HG03342 (cell line): ENCODE measurements around the gene SSH2.
"Not testable (repeated sequence)": the region's sequence is repeated elsewhere in the genome, so short reads cannot be mapped to it uniquely, and the experiment has no call there.

Experiments used
- ATAC-seq: cut with Tn5 transposase; IDR thresholded peaks from one replicate; pipeline ENCODE4 v1.9.1; 2021; ENCODE audit warnings: mild to moderate bottlenecking, moderate library complexity; ENCODE audit not compliant: unreplicated experiment

The SSH2 gene

GRCh38 chr17:29789196-29790170 lies 140.5 kb downstream of the SSH2 start:
- no peak for ATAC-seq

- ATAC-seq = no peak
Observed at GRCh38 chr17:29787995-29788394, 142.0 kb downstream of the SSH2 start.

- ATAC-seq = no peak
Observed at GRCh38 chr17:29782917-29783316, 147.1 kb downstream of the SSH2 start.

GRCh38 chr17:29779812-29780190 lies 150.2 kb downstream of the SSH2 start:
- not testable (repeated sequence) for ATAC-seq

- no peak for ATAC-seq
Observed at GRCh38 chr17:29778956-29779811, 150.8 kb downstream of the SSH2 start.

- ATAC-seq = no peak
Observed at GRCh38 chr17:29777663-29778062, 152.4 kb downstream of the SSH2 start.

- ATAC-seq = no peak
Observed at GRCh38 chr17:29776026-29776425, 154.0 kb downstream of the SSH2 start.

- ATAC-seq = no peak
Observed at GRCh38 chr17:29772981-29773380, 157.0 kb downstream of the SSH2 start.

- ATAC-seq = no peak
Observed at GRCh38 chr17:29771546-29771945, 158.5 kb downstream of the SSH2 start.

- no peak for ATAC-seq
Observed at GRCh38 chr17:29769225-29769624, 160.8 kb downstream of the SSH2 start.

GRCh38 chr17:29766796-29767327 lies 163.2 kb downstream of the SSH2 start:
- no peak for ATAC-seq

GRCh38 chr17:29764748-29765147 lies 165.3 kb downstream of the SSH2 start:
- no peak for ATAC-seq

GRCh38 chr17:29764217-29764616 lies 165.8 kb downstream of the SSH2 start:
- no peak for ATAC-seq

GRCh38 chr17:29763273-29763672 lies 166.8 kb downstream of the SSH2 start:
- ATAC-seq = no peak

- ATAC-seq = peak; percentile 86
Observed at GRCh38 chr17:29761040-29761761, 168.8 kb downstream of the SSH2 start.

GRCh38 chr17:29760279-29761039 lies 169.6 kb downstream of the SSH2 start:
- ATAC-seq = no peak

GRCh38 chr17:29758255-29758654 lies 171.8 kb downstream of the SSH2 start:
- no peak for ATAC-seq

- ATAC-seq = no peak
Observed at GRCh38 chr17:29757788-29758187, 172.2 kb downstream of the SSH2 start.

GRCh38 chr17:29753845-29754439 lies 176.1 kb downstream of the SSH2 start:
- ATAC-seq = peak; percentile 69
